B cell (primary cell): Measurements from ENCODE around the gene UPK2. TPM values are rescaled to one million over a fixed set of nuclear protein-coding genes. Genes with fewer than 3 reads are reported as not detected.

Source experiments
- ATAC-seq: fragments of 200-7000 bp; cut with Tn5 transposase; one replicate; pipeline ENCODE4 v1.10.0; 2021; ENCODE audit warnings: low read depth, mild to moderate bottlenecking, moderate number of reproducible peaks, moderate library complexity
- CTCF ChIA-PET: fragments of 350-600 bp; sonication (Branson Sonifier 250); formaldehyde crosslinking; loops from one replicate; lab custom pipeline; 2021; ENCODE audit warnings: antibody characterized with exemption, inconsistent platforms; lab: Charles Lee
- POLR2A ChIA-PET: fragments of 350-600 bp; sonication (Branson Sonifier 250); formaldehyde crosslinking; loops from one replicate; lab custom pipeline; 2021; ENCODE audit warnings: antibody characterized with exemption; lab: Charles Lee
- DNase-seq: peaks from one replicate; pipeline ENCODE4 v3.0.0; 2013
- H2AFZ ChIP-seq: 2 replicates; pipeline ENCODE4 v1.6.1; 2012; ENCODE audit warnings: mild to moderate bottlenecking, low read depth, low read length; ENCODE audit not compliant: insufficient read depth, poor library complexity, severe bottlenecking
- H3K27ac ChIP-seq, 2 donors: 1 replicate in 1 of 2; 2 replicates in 1 of 2; pipeline ENCODE4 v1.5.1; 2012 to 2013; ENCODE audit warnings: low read length in 2 of 2, mild to moderate bottlenecking in 2 of 2, moderate library complexity in 1 of 2
- H3K27me3 ChIP-seq, 4 experiments: fragments of 200-600 bp in 1 of 4; sonication (generic) in 1 of 4; replicated peaks in 1 of 4; 1 replicate in 2 of 4; 2 replicates in 2 of 4; pipeline versions ENCODE4 v1.6.1 to v1.7.0; 2013 to 2016; ENCODE audit warnings: low read length in 3 of 4, mild to moderate bottlenecking in 2 of 4, mixed read lengths in 1 of 4, moderate library complexity in 1 of 4; ENCODE audit not compliant: insufficient read depth in 4 of 4, control insufficient read depth in 3 of 4; ENCODE audit errors: control extremely low read depth in 1 of 4
- H3K36me3 ChIP-seq, 2 experiments: replicated peaks in 1 of 2; 1 replicate in 1 of 2; 2 replicates in 1 of 2; pipeline versions ENCODE4 v1.6.1 to v1.7.1; 2013; ENCODE audit warnings: low read length in 1 of 2; ENCODE audit not compliant: insufficient read depth in 2 of 2, control insufficient read depth in 1 of 2; ENCODE audit errors: control extremely low read depth in 1 of 2, extremely low read depth in 1 of 2
- H3K4me1 ChIP-seq, 2 donors: fragments of 200-600 bp in 1 of 2; sonication (generic) in 1 of 2; 1 replicate in 1 of 2; 2 replicates in 1 of 2; pipeline versions ENCODE4 v1.5.1 to v1.6.1; 2013 to 2017; ENCODE audit warnings: low read length in 2 of 2; ENCODE audit not compliant: control insufficient read depth in 2 of 2, insufficient read depth in 2 of 2
- H3K4me2 ChIP-seq: replicated peaks from 2 replicates; pipeline ENCODE3; 2012; ENCODE audit warnings: mild to moderate bottlenecking, low read depth, low read length; ENCODE audit not compliant: poor library complexity, severe bottlenecking
- H3K4me3 ChIP-seq, 5 experiments: fragments of 200-600 bp in 1 of 5; sonication (generic) in 1 of 5; 1 replicate in 3 of 5; 2 replicates in 2 of 5; pipeline versions ENCODE4 v1.5.1 to v1.7.0; 2011 to 2016; ENCODE audit warnings: low read length in 4 of 5, mild to moderate bottlenecking in 4 of 5, low read depth in 2 of 5, control low read depth in 1 of 5, moderate library complexity in 1 of 5; ENCODE audit not compliant: insufficient read depth in 1 of 5; ENCODE audit errors: control extremely low read depth in 1 of 5, extremely low read depth in 1 of 5
- H3K79me2 ChIP-seq: fragments of 200-600 bp; sonication (generic); one replicate; pipeline ENCODE4 v1.6.0; 2016; ENCODE audit warnings: low read length; ENCODE audit not compliant: control insufficient read depth, insufficient read depth
- H3K9ac ChIP-seq: fragments of 200-600 bp; sonication (generic); 2 replicates; pipeline ENCODE4 v1.6.1; 2017; ENCODE audit warnings: mild to moderate bottlenecking, low read length, moderate library complexity
- H3K9me3 ChIP-seq, 3 donors: one replicate each; pipeline versions ENCODE4 v1.6.1 to v1.7.1; 2013; ENCODE audit warnings: low read length in 2 of 3; ENCODE audit not compliant: control insufficient read depth in 2 of 3, insufficient read depth in 1 of 3; ENCODE audit errors: control extremely low read depth in 1 of 3
- H4K20me1 ChIP-seq: 2 replicates; pipeline ENCODE4 v1.6.0; 2012; ENCODE audit warnings: mild to moderate bottlenecking, low read length; ENCODE audit not compliant: insufficient read depth, control insufficient read depth, poor library complexity, severe bottlenecking
- H3K27ac Mint-ChIP-seq: one replicate; pipeline ENCODE4 v1.8.0; 2021; ENCODE audit warnings: mixed read lengths
- H3K27me3 Mint-ChIP-seq: one replicate; pipeline ENCODE4 v1.8.0; 2021; ENCODE audit warnings: mixed read lengths
- H3K4me1 Mint-ChIP-seq: one replicate; pipeline ENCODE4 v1.8.0; 2021; ENCODE audit warnings: mixed read lengths
- H3K4me3 Mint-ChIP-seq: one replicate; pipeline ENCODE4 v1.8.0; 2021; ENCODE audit warnings: mixed read lengths
- H3K9me3 Mint-ChIP-seq: one replicate; pipeline ENCODE4 v1.8.0; 2022; ENCODE audit warnings: mixed read lengths; ENCODE audit not compliant: insufficient read depth
- CTCF ChIP-seq: fragments of 200-600 bp; IDR thresholded peaks from one replicate; pipeline ENCODE4 v1.8.0; 2022; ENCODE audit warnings: antibody characterized with exemption, mild to moderate bottlenecking
- EZH2 ChIP-seq: IDR thresholded peaks from 2 replicates; pipeline ENCODE4 v1.6.1; 2012; ENCODE audit warnings: borderline replicate concordance, low read depth, mild to moderate bottlenecking, moderate library complexity, low read length; ENCODE audit not compliant: insufficient read depth, poor library complexity, severe bottlenecking
- WGBS: methylation state at CpG from one replicate; pipeline ENCODE4 v1.1.5; 2013; ENCODE audit warnings: missing lambda C conversion rate; ENCODE audit not compliant: insufficient coverage; 5-methylcytosine and 5-hydroxymethylcytosine counted together
- intact Hi-C: fragments of 100-400 bp; cut with micrococcal nuclease; formaldehyde crosslinking; loops from one replicate; pipeline ENCODE4 v1.10.0; 2022
- polyA plus RNA-seq: library from polyadenylated mRNA; depleted of rRNA; stranded (reverse); fragments of >200 nt; gene quantifications from 2 replicates; pipeline ENCODE4 v1.2.3, GENCODE V29; 2012
- total RNA-seq, 2 donors: library from RNA; stranded (reverse); fragments of 120-200 nt in 1 of 2; gene quantifications; 1 replicate in 1 of 2; 2 replicates in 1 of 2; pipeline versions ENCODE4 v1.2.3 to v1.2.4, GENCODE V29; 2013 to 2022

UPK2 gene
- total and polyA plus RNA-seq, 2 donors (not counting 1 experiment from before 2014, with no cell fraction given) = 0.43 TPM; not detected in 1

GRCh38 chr11:118908264-118908663 lies 47.8 kb upstream of the UPK2 start:
- Histone ChIP-seq H3K79me2 (peaks cover 69% of the 10 kb centered on the region), H3K4me3 (no peak overlapping the region), H3K36me3 (peaks cover 0 to 38% of the 10 kb centered on the region in 2 experiments), H4K20me1 (peaks cover 19% of the 10 kb centered on the region), H2AFZ (no peak overlapping the region), H3K4me1 (peaks cover 43 to 64% of the 10 kb centered on the region in 2 donors), H3K27ac (peak overlapping the region in 1 of 2 donors; percentile 66), H3K9me3 (no peaks in the 10 kb centered on the region), H3K9ac (no peak overlapping the region), H3K27me3 (no peaks in the 10 kb centered on the region), H3K4me2 (no peak overlapping the region)
- no peak for ATAC-seq
- POLR2A ChIA-PET = interaction anchor here (0.9 to 5.4 kb wide), 2 partner anchors 16 to 118 kb away, joined by 3 to 34 read pairs; partner anchors contain the start of gene DDX6
- no peak overlapping the region for H3K4me3 Mint-ChIP-seq
- peaks cover 45% of the 10 kb centered on the region for H3K4me1 Mint-ChIP-seq
- WGBS = 94% methylated on average over 9 of the region's 13 CpGs
- H3K9me3 Mint-ChIP-seq = no peaks in the 10 kb centered on the region
- no peaks in the 10 kb centered on the region for H3K27me3 Mint-ChIP-seq
- CTCF ChIA-PET = interaction anchor here (0.7 to 15.2 kb wide), 10 partner anchors 13 to 293 kb away, joined by 3 to 288 read pairs (median 4); partner anchors contain the start of gene BCL9L
- no peak for DNase-seq
- intact Hi-C loops = no loop called here
- peak overlapping the region; percentile 37 for H3K27ac Mint-ChIP-seq
- no peak for TF ChIP-seq CTCF
- TF ChIP-seq EZH2 = no peak

- H3K9me3 ChIP-seq = no peaks in the 10 kb centered on the region
- intact Hi-C loops = no loop called here
- H3K27me3 ChIP-seq = no peaks in the 10 kb centered on the region
- Mint-ChIP-seq H3K27me3 (no peaks in the 10 kb centered on the region), H3K9me3 (no peaks in the 10 kb centered on the region), H3K4me1 (peaks cover 51% of the 10 kb centered on the region), H3K27ac (peak overlapping the region; percentile 66), H3K4me3 (no peak overlapping the region)
- TF ChIP-seq EZH2 (no peak), CTCF (no peak)
- POLR2A ChIA-PET = interaction anchor here (0.6 to 5.4 kb wide), 5 partner anchors 13 to 251 kb away, joined by 3 to 34 read pairs (median 3); partner anchors contain the start of gene DDX6
- peak overlapping the region in 1 of 2 donors; percentile 66 for H3K27ac ChIP-seq
- peaks cover 0 to 31% of the 10 kb centered on the region in 2 experiments for H3K36me3 ChIP-seq
- ATAC-seq (no peak), DNase-seq (peak; percentile 31)
- H2AFZ ChIP-seq = no peak overlapping the region
- CTCF ChIA-PET = interaction anchor here (1.0 to 15.2 kb wide), 5 partner anchors 14 to 293 kb away, joined by 3 to 288 read pairs (median 8); partner anchors contain the start of gene BCL9L
- no peak overlapping the region for H3K9ac ChIP-seq
- peaks cover 46 to 66% of the 10 kb centered on the region in 2 donors for H3K4me1 ChIP-seq
- peaks cover 19% of the 10 kb centered on the region for H4K20me1 ChIP-seq
- H3K4me3 ChIP-seq = no peak overlapping the region
- WGBS = 48% methylated on average over 5 of the region's 17 CpGs
- peaks cover 65% of the 10 kb centered on the region for H3K79me2 ChIP-seq
- peak overlapping the region; percentile 30 for H3K4me2 ChIP-seq
These were observed 47.0 kb upstream of the UPK2 start for GRCh38 chr11:118908901-118909618.
